ENCODE results near the gene VAV1.

- TF ChIP-seq RAD21 (conservative IDR thresholded peaks at IDR 0.05): no peak
- no peak for TF ChIP-seq MXI1 (conservative IDR thresholded peaks at IDR 0.05; ENCODE audit: poor library complexity, severe bottlenecking)
- no peak for TF ChIP-seq POLR2AphosphoS5 (IDR thresholded peaks at IDR 0.05)
- TF ChIP-seq EP300 (conservative IDR thresholded peaks at IDR 0.05; ENCODE audit: poor library complexity, severe bottlenecking): no peak
- no peak for TF ChIP-seq EZH2 (IDR thresholded peaks at IDR 0.05; ENCODE audit: borderline replicate concordance, insufficient read depth, low read length, poor library complexity, severe bottlenecking)
These were observed 113.9 kb downstream of the VAV1 start for GRCh38 chr19:6886277-6886897.
